H1 (cell line): ENCODE measurements around the gene H1-8.

Experiments
- BCL11A ChIP-seq, 2 experiments: IDR thresholded peaks; one replicate each; pipeline ENCODE4 v1.6.1; 2011; ENCODE audit warnings: low read depth in 2 of 2, low read length in 2 of 2, mild to moderate bottlenecking in 2 of 2
- CBX5 ChIP-seq: fragments of 300-800, 300-1000 bp; sonication (generic); IDR thresholded peaks from 2 replicates; pipeline ENCODE4 v1.7.1; 2016; ENCODE audit warnings: antibody characterized with exemption, low read length, low read depth
- CBX8 ChIP-seq: fragments of 300-800, 300-1000 bp; sonication (generic); IDR thresholded peaks from 2 replicates; pipeline ENCODE4 v1.7.1; 2016; ENCODE audit warnings: low read depth, low read length, borderline replicate concordance
- CEBPB ChIP-seq: IDR thresholded peaks from 2 replicates; pipeline ENCODE4 v1.6.1; 2012; ENCODE audit warnings: low read depth, low read length
- EZH2 ChIP-seq: fragments of 200-600 bp; sonication (generic); IDR thresholded peaks from 2 replicates; pipeline ENCODE4 v1.7.1; 2012; ENCODE audit warnings: low read depth, mild to moderate bottlenecking, moderate library complexity, low read length, inconsistent platforms; ENCODE audit not compliant: severe bottlenecking
- GTF2F1 ChIP-seq: IDR thresholded peaks from 2 replicates; pipeline ENCODE4 v1.6.1; 2012; ENCODE audit warnings: low read depth, low read length, improper control_type of control experiment, borderline replicate concordance
- HDAC2 ChIP-seq, 2 experiments: fragments of 300-600 bp in 1 of 2; sonication (generic) in 1 of 2; IDR thresholded peaks; 2 replicates each; pipeline ENCODE4 v1.6.1; 2011 to 2012; ENCODE audit warnings: low read depth in 2 of 2, low read length in 2 of 2, mild to moderate bottlenecking in 2 of 2, moderate library complexity in 2 of 2, borderline replicate concordance in 1 of 2, inconsistent platforms in 1 of 2
- POLR2A ChIP-seq, 2 experiments: IDR thresholded peaks; 1 replicate in 1 of 2; 2 replicates in 1 of 2; pipeline ENCODE4 v1.6.1; 2011; ENCODE audit warnings: low read depth in 2 of 2, low read length in 2 of 2, mild to moderate bottlenecking in 2 of 2; ENCODE audit errors: control extremely low read depth in 1 of 2
- SP2 ChIP-seq: IDR thresholded peaks from 2 replicates; pipeline ENCODE4 v1.6.1; 2012; ENCODE audit warnings: mild to moderate bottlenecking, low read length, inconsistent platforms
- SRF ChIP-seq: IDR thresholded peaks from 2 replicates; pipeline ENCODE4 v1.6.1; 2011; ENCODE audit warnings: mild to moderate bottlenecking, low read depth, low read length, moderate library complexity
- YY1 ChIP-seq: IDR thresholded peaks from 2 replicates; pipeline ENCODE4 v1.6.1; 2011; ENCODE audit warnings: low read depth, mild to moderate bottlenecking, low read length
- TF ChIP-seq, protein P1 (sequence below), 3 experiments: IDR thresholded peaks; 1 replicate in 2 of 3; 2 replicates in 1 of 3; pipeline versions ENCODE4 v1.5.1 to v1.6.1; 2011; ENCODE audit warnings: low read length in 3 of 3, mild to moderate bottlenecking in 3 of 3, inconsistent platforms in 2 of 3, low read depth in 1 of 3, moderate library complexity in 1 of 3; ENCODE audit not compliant: insufficient read depth in 1 of 3; ENCODE audit errors: control extremely low read depth in 1 of 3
- TF ChIP-seq, protein P2 (sequence below): IDR thresholded peaks from 2 replicates; pipeline ENCODE4 v1.6.1; 2012; ENCODE audit warnings: inconsistent platforms

DNA sequence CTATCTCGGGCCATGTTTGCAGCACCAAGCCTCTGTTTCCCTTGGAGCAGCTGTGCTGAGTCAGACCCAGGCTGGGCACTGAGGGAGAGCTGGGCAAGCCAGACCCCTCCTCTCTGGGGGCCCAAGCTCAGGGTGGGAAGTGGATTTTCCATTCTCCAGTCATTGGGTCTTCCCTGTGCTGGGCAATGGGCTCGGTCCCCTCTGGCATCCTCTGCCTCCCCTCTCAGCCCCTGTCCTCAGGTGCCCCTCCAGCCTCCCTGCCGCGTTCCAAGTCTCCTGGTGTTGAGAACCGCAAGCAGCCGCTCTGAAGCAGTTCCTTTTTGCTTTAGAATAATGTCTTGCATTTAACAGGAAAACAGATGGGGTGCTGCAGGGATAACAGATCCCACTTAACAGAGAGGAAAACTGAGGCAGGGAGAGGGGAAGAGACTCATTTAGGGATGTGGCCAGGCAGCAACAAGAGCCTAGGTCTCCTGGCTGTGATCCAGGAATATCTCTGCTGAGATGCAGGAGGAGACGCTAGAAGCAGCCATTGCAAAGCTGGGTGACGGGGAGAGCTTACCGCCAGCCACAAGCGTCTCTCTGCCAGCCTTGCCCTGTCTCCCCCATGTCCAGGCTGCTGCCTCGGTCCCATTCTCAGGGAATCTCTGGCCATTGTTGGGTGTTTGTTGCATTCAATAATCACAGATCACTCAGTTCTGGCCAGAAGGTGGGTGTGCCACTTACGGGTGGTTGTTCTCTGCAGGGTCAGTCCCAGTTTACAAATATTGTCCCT is 13.4 kb upstream of the H1-8 start:
- TF ChIP-seq, protein P1, sequence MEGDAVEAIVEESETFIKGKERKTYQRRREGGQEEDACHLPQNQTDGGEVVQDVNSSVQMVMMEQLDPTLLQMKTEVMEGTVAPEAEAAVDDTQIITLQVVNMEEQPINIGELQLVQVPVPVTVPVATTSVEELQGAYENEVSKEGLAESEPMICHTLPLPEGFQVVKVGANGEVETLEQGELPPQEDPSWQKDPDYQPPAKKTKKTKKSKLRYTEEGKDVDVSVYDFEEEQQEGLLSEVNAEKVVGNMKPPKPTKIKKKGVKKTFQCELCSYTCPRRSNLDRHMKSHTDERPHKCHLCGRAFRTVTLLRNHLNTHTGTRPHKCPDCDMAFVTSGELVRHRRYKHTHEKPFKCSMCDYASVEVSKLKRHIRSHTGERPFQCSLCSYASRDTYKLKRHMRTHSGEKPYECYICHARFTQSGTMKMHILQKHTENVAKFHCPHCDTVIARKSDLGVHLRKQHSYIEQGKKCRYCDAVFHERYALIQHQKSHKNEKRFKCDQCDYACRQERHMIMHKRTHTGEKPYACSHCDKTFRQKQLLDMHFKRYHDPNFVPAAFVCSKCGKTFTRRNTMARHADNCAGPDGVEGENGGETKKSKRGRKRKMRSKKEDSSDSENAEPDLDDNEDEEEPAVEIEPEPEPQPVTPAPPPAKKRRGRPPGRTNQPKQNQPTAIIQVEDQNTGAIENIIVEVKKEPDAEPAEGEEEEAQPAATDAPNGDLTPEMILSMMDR (IDR thresholded peaks at IDR 0.05; ENCODE audit: control extremely low read depth in 1 of 3, insufficient read depth in 1 of 3, low read depth in 1 of 3, low read length in 3 of 3), result no peak
- TF ChIP-seq, protein P2, sequence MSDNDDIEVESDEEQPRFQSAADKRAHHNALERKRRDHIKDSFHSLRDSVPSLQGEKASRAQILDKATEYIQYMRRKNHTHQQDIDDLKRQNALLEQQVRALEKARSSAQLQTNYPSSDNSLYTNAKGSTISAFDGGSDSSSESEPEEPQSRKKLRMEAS, result no peak
- TF ChIP-seq EZH2, result no peak
- TF ChIP-seq SRF, result no peak
- TF ChIP-seq POLR2A (IDR thresholded peaks at IDR 0.05; ENCODE audit: control extremely low read depth in 1 of 2, low read depth in 2 of 2, low read length in 2 of 2), result no peak
- no peak for TF ChIP-seq CBX8
- no peak for TF ChIP-seq HDAC2 (IDR thresholded peaks at IDR 0.05; ENCODE audit: borderline replicate concordance in 1 of 2, low read depth in 2 of 2, low read length in 2 of 2)
- TF ChIP-seq SP2, result no peak
- no peak for TF ChIP-seq BCL11A (IDR thresholded peaks at IDR 0.05; ENCODE audit: low read depth in 2 of 2, low read length in 2 of 2)
- TF ChIP-seq YY1, result no peak
- no peak for TF ChIP-seq GTF2F1
- TF ChIP-seq CEBPB, result no peak
- TF ChIP-seq CBX5, result no peak
